ENCODE measurements around the gene SLC13A4.
A peak's percentile ranks its signal among the peaks of the same experiment; 100 is the strongest.
"Not testable (repeated sequence)": the region's sequence is repeated elsewhere in the genome, so short reads cannot be mapped to it uniquely, and the experiment has no call there.

SLC13A4 gene

DNA sequence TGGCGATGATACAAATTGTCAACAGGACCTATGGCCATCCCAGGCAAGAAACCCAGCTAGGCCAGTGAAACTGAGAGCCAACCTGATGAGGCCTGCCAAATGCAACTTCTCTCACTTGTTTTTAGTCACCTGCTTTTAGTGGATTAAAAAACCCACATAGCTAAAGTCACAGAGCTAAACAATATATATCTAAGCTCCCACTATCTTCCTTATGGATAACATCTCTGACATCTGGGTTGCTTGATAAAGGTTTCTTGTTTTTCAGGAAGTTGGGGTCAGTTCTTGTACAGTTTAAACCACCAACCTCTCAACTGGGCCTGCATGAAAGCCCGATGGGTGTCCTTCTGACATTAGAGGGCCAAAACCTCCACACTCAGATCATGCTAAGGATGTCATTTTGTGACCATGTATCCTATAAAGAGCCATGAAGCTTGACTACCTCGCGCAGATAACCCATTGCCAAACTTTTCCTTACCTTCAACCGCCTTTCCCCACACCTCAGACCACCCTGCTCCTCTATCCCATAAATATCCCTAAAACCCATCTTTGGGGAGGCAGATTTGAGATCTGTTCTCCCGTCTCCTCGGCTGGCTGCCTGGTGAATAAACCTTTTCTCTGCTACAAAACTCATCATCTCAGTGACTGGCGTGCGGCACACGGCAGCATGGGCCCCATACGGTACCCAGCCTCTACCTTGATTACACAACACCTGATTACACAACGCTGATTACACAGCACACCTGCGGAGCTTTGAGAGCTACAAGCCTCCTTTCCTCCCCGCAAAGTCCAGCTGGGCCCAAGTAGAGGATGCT lies 66.5 kb downstream of the SLC13A4 start:
- peak; percentile 94 for DNase-seq

DNA sequence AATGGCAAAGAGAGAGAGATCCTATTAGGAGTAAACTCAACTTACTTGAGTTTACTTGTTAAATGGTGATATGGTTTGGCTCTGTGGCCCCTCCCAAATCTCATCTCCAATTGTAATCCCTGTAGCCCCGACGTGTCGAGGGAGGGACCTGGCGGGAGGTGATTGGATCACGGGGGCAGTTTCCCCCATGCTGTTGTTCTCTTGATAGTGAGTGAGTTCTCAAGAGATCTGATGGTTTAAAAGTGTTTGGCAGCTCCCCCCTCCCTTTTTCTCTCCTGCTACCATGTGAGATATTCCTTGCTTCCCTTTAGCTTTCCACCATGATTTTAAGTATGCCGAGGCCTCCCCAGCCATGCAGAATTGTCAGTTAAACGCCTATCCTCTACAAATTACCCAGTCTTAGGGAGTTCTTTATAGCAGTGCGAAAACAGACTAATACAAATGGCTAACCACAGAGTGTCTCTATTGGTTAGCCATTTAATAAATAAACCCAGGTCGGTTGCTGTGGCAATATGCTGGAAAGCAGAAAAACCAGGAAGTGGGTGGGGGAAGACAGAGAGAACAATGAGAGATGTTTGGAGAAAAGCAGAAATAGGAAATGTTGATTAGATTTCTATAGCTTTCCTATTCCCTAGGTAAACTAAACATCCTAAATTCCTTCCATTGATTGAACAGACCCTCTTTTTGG lies 68.7 kb downstream of the SLC13A4 start:
- peak; percentile 80 for DNase-seq

DNA sequence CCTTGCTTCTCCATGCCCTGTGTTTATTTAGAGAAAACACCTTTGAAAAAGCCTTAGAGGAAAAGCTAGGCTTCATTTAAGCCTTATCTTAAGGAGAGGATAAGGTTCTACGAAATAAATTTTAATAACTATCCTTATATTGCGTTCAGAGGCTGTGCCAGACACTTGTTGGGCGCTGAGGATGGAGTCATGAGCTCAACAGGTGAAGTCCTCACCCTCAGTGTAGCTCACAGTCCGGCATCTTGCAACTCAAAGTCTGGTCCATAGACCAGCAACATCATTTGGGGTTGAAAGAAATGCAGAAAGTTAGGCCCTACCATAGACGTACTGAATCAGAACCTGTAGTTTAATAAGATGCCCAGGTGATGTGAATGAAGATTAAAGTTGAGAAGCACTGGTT lies 69.4 kb downstream of the SLC13A4 start:
- no peak for DNase-seq

DNA sequence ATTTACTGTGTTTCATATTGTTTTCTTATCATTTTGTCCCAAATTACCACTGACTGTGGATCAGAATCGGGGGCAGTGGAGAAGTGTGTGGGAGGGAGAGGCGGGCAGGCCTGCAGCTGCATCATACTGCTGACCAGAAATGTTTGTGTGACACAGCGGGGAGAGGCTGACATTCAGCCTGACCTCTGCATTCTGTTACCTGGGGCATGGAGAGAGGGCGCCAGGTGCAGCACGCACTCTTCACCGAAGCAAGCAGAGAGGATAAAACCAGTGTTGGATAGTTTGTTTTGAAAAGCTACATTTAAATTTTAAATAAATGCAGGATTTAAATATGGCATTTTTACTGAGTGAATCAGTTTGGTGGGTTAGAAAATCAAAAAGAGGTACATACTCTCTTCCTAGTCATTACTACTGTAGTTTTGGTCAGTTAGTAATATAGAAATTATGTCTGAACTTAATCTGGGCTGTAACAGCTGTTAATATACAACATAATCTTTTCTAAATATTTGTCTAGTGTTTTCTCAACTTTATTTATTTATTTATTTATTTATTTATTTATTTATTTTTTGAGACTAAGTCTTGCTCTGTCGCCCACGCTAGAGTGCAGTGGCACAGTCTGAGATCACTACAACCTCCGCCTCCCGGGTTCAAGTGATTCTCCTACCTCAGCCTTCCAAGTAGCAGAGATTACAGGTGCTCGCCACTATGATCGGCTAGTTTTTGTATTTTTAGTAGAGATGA lies 74.5 kb downstream of the SLC13A4 start:
- DNase-seq: no peak

DNA sequence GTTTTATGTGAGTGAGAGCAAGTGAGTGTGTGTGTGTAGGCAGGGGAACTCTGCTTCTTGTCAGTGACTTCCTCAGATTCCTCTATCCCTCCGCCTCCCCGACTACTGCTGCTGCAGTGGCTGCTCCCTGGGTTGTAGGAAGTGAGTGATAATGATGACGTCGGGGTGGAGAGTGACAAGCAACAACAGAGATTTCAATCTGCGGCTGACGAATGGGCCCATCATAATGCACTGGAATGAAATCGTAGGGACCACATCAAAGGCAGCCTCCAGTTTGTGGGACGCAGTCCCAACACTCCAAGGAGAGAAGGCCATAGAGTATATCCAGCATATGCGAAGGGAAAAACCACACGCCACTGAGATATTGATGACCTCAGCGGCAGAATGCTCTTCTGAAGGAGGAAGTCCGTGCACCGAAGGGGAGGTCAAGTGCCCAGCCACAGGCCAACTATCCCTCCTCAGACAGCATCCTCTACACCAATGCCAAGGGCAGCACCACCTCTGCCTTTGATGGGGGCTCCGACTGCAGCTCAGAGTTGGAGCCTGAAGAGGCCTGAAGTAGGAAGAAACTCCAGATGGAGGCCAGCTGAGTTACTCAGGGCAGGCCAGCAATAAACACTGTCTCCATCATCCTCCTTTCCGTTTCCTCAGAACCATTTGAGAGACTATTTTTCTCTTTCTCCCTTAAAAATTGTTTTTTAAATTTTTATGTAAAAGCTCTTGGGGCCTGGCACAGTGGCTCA lies 77.0 kb downstream of the SLC13A4 start:
- DNase-seq: peak; percentile 70

DNA sequence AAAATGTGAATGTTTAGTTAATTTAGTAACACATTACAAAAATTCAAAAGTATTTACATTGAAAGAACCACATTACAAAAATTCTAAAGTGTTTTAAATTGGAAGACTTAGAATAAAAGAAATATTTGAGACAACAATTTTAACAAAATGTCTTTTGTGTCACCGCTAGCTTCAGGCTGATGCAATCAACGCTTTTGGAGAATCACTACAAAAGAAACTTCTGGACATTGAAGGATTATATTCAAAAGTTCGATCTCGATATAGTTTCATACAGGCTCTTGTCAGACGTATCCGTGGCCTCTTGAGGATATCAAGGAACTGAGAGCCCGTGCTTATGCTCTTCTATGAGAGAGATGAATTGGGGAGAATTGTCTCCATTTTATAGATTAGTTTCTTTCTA lies 79.8 kb downstream of the SLC13A4 start:
- no peak for DNase-seq

DNA sequence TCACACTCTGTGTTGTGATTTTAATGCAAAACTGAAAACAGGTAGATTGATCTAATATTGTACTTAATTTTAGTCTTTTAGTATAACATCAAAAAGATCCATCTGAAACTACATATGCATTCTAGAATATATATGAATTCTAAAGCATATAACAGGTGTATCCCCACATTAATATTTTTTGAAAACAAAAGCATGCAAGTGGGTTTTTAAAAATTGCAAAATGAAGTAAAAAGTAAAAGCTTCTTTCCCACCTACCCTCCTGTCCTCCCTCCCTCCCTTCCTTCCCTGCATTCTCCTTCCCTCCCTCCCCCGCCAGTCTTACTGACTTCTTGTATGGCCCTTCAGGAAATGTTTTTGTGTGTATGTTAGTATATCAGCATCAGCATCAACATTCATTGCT lies 80.2 kb downstream of the SLC13A4 start:
- no peak for DNase-seq

DNA sequence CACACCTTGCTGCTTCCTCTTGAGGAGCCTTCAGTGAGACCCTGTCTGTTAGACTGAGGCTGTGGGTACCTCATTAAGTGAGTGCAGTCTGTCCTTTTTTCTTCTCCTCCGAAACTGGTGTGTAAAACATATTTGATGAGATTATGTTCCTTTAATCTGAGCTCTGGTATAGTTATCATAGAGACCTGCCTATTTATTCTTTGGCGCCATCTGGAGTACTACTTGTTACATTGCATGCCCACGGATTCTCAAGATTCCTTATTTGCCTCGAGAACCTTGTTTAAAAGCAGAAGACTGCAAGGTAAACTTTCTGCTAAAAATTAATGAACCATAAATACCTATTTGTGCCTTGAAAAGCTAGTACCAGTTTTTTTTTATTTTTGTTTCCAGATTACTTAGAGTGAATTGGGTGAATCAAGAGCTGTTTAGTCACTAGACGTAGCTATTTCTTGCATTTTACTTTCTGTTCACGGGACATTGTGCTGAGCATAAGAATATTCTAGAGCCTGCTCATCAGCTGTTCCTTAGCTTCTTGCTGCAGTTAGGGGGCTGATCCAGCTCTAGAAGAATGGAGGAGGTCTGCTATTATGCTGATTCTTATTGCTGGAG lies 82.6 kb downstream of the SLC13A4 start:
- peak; percentile 85 for DNase-seq

DNA sequence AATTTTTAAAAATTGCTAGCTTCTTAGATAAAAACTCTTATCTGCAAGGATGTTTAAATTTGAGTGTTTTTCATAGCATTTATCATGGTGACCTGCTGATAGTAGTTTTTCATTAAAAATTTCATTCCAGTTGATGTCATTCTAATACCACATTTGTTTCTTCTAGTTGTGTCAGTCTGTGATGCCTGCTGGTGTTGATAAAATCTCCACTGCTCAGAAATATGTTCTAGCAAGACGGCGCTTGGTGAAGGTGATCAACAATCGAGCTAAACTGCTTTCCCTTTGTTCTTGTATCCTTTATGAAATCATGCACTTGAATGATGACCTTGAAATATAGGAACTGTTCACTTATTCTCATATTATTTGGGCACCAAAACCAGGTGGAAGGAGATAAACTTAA lies 83.3 kb downstream of the SLC13A4 start:
- DNase-seq: no peak

DNA sequence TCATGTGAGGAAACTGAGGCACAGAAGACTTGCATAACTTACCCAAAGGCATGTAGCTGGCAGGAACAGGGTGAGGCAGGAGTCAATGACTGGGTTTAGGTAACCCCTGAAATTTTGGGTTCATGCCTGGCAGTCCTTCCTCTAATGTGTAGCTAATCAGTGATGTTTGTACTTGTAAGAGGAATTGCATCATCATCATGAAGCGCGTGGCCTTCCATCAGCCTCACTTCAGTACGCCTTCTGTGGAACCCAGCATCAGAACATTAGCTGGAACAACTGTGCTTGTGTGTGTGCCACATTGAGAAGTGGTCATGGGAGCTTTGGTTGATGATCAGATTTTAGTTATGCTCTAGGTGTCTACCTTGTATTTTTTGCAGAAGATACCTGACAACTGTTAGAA lies 83.8 kb downstream of the SLC13A4 start:
- peak; percentile 41 for DNase-seq

DNA sequence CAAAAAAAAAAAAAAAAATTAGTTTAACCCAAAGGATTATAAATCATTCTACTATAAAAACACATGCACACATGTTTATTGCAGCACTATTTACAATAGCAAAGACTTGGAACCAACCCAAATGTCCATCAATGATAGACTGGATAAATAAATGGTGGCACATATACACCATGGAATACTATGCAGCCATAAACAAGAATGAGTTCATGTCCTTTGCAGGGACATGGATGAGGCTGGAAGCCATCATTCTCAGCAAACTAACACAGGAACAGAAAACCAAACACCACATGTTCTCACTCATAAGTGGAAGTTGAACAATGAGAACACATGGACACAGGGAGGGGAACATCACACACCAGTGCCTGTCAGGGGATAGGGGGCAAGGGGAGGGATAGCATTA lies 88.3 kb downstream of the SLC13A4 start:
- DNase-seq: not testable (repeated sequence)

DNA sequence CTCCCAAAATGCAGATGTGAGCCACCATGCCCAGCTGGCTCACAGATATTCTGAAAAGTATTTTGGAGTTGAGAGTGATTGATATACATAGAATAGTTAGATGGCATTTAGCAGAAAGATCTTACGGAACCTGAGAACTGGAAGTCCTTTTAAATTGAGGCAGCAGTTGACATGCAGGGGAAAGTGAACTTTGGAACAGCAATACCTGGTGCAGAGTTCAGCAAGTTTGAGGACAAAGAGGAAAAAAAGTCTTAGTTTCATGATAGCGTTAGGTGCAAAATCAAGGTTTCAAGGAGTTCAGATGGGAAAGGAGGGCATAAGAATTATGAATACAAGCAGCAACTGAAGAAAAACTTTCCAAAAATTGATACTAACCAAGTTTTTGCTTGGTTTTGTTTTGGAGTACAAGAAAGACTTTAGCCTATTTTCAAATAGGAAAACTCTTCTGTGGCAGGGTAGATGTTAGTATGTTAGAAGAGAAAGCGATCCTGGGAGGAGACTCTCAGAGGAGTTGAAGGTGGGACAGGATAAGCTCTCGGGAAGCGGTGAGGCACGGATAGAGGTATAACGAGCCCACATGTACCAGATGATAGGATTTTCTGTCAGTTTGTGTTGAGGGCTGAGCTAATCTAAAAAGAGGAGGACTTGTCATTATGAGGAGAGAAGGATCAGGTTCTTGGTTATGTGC lies 93.7 kb downstream of the SLC13A4 start:
- DNase-seq: no peak

Measured in hematopoietic multipotent progenitor cell treated with erythropoietin and hydrocortisone succinate and interleukin-3 and kit ligand, for 4 days (in vitro differentiated cells).